Astrocyte of the spinal cord (primary cell): ENCODE results near the gene ERBIN.
"Not testable (repeated sequence)": the region's sequence is repeated elsewhere in the genome, so short reads cannot be mapped to it uniquely, and the experiment has no call there.

Experiments used
- DNase-seq: peaks from one replicate; pipeline ENCODE4 v3.0.0; 2011; ENCODE audit warnings: low read depth, low spot score
- H3K4me3 ChIP-seq: 2 replicates; pipeline ENCODE4 v1.5.1; 2011; ENCODE audit warnings: low read depth, mild to moderate bottlenecking, low read length, moderate library complexity
- CTCF ChIP-seq: IDR thresholded peaks from 2 replicates; pipeline ENCODE4 v1.5.1; 2012; ENCODE audit warnings: low read depth, mild to moderate bottlenecking, low read length, inconsistent platforms
- in situ Hi-C: cut with HindIII; loops from 2 replicates; pipeline ENCODE4 v1.10.0; 2017; ENCODE audit warnings: low sequenced_read_pairs

ERBIN gene

GRCh38 chr5:65926276-65926783 lies at the start of gene ERBIN:
Gene ERBIN (plus strand): TSS chr5:65926575. CDS start chr5:65992719, 66,144 bp downstream.
- TF ChIP-seq CTCF, result no peak
- H3K4me3 ChIP-seq, result peak within 1 kb of the TSS; percentile 56
- in situ Hi-C loops, result no loop called here
- peak; percentile 78 for DNase-seq

GRCh38 chr5:65876970-65877369 lies 49.4 kb upstream of the ERBIN start:
- TF ChIP-seq CTCF, result no peak
- H3K4me3 ChIP-seq, result no peak overlapping the region
- in situ Hi-C loops, result no loop called here
- DNase-seq, result no peak

- DNase-seq, result peak; percentile 80
- in situ Hi-C loops, H3K4me3 ChIP-seq: not testable (repeated sequence)
These were observed 46.6 kb upstream of the ERBIN start for GRCh38 chr5:65879668-65880256.

GRCh38 chr5:65880496-65881072 lies 45.8 kb upstream of the ERBIN start:
- in situ Hi-C loops, result no loop called here
- no peak overlapping the region for H3K4me3 ChIP-seq
- no peak for TF ChIP-seq CTCF
- DNase-seq, result no peak

- DNase-seq, result no peak
- no peak overlapping the region for H3K4me3 ChIP-seq
- in situ Hi-C loops, result no loop called here
- no peak for TF ChIP-seq CTCF
These were observed 44.1 kb upstream of the ERBIN start for GRCh38 chr5:65882278-65882677.

GRCh38 chr5:65883461-65883860 lies 42.9 kb upstream of the ERBIN start:
- H3K4me3 ChIP-seq, result no peak overlapping the region
- in situ Hi-C loops, result no loop called here
- no peak for TF ChIP-seq CTCF
- no peak for DNase-seq

GRCh38 chr5:65886387-65886786 lies 40.0 kb upstream of the ERBIN start:
- no peak overlapping the region for H3K4me3 ChIP-seq
- in situ Hi-C loops, result no loop called here
- no peak for TF ChIP-seq CTCF
- DNase-seq, result no peak

GRCh38 chr5:65892024-65892423 lies 34.4 kb upstream of the ERBIN start:
- DNase-seq, in situ Hi-C loops, H3K4me3 ChIP-seq: not testable (repeated sequence)
